SK-N-SH (cell line): ENCODE data around the gene GEMIN7.

Experiments
- FOXJ3 ChIP-seq: sonication (generic); formaldehyde crosslinking; IDR thresholded peaks from 2 replicates; pipeline ENCODE4 v1.5.1; 2020; ENCODE audit warnings: mild to moderate bottlenecking, missing genetic modification reagents
- FOXM1 ChIP-seq: IDR thresholded peaks from 2 replicates; pipeline ENCODE4 v1.4.0; 2012; ENCODE audit warnings: low read depth, mild to moderate bottlenecking
- GABPA ChIP-seq: IDR thresholded peaks from 2 replicates; pipeline ENCODE4 v1.4.0; 2012; ENCODE audit warnings: low read depth, mild to moderate bottlenecking
- POLR2AphosphoS5 ChIP-seq: IDR thresholded peaks from 2 replicates; pipeline ENCODE4 v1.6.1; 2012; ENCODE audit warnings: low read depth, low read length
- TF ChIP-seq, protein P1 (sequence below): fragments of 200-600 bp; sonication (generic); IDR thresholded peaks from 2 replicates; pipeline ENCODE4 v1.6.1; 2017; ENCODE audit warnings: antibody characterized with exemption, mild to moderate bottlenecking, moderate library complexity

GRCh38 chr19:45112111-45112827, 33.2 kb downstream of the GEMIN7 start:
- TF ChIP-seq, protein P1, sequence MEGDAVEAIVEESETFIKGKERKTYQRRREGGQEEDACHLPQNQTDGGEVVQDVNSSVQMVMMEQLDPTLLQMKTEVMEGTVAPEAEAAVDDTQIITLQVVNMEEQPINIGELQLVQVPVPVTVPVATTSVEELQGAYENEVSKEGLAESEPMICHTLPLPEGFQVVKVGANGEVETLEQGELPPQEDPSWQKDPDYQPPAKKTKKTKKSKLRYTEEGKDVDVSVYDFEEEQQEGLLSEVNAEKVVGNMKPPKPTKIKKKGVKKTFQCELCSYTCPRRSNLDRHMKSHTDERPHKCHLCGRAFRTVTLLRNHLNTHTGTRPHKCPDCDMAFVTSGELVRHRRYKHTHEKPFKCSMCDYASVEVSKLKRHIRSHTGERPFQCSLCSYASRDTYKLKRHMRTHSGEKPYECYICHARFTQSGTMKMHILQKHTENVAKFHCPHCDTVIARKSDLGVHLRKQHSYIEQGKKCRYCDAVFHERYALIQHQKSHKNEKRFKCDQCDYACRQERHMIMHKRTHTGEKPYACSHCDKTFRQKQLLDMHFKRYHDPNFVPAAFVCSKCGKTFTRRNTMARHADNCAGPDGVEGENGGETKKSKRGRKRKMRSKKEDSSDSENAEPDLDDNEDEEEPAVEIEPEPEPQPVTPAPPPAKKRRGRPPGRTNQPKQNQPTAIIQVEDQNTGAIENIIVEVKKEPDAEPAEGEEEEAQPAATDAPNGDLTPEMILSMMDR = no peak
- no peak for TF ChIP-seq FOXJ3 (CRISPR knock-in tag)
- TF ChIP-seq FOXM1 = no peak
- TF ChIP-seq POLR2AphosphoS5 = no peak
- TF ChIP-seq GABPA = no peak
